ENCODE results near the gene HIBADH. TPM values are rescaled to one million over a fixed set of nuclear protein-coding genes. Genes with fewer than 3 reads are reported as not detected.
"Not testable (repeated sequence)": the region's sequence is repeated elsewhere in the genome, so short reads cannot be mapped to it uniquely, and the experiment has no call there.

Gene HIBADH
- total RNA-seq, 2 experiments from 2014 or later, result 12.8 TPM

- Mint-ChIP-seq H3K4me3 (no peak overlapping the region), H3K27ac (no peak overlapping the region), H3K9me3 (no peaks in the 10 kb centered on the region), H3K36me3 (ENCODE audit: low read depth) (no peaks in the 10 kb centered on the region), H3K27me3 (peaks cover 15% of the 10 kb centered on the region), H3K4me1 (no peaks in the 10 kb centered on the region)
- CTCF ChIA-PET, result interaction anchor here (2.2 kb wide), 1 partner anchor 28 kb away, joined by 5 read pairs; the partner anchor contains the start of gene HIBADH
- POLR2A ChIA-PET, result no interaction called here
- DNase-seq, result no peak
Measured at GRCh38 chr7:27690649-27691048, 28.0 kb upstream of the HIBADH start.

GRCh38 chr7:27689591-27690164 lies 27.0 kb upstream of the HIBADH start:
- H3K4me1 Mint-ChIP-seq, result no peaks in the 10 kb centered on the region
- CTCF ChIA-PET, result no interaction called here
- H3K36me3 Mint-ChIP-seq (ENCODE audit: low read depth), result no peaks in the 10 kb centered on the region
- peak; percentile 8 for DNase-seq
- peaks cover 15% of the 10 kb centered on the region for H3K27me3 Mint-ChIP-seq
- POLR2A ChIA-PET, result no interaction called here
- H3K9me3 Mint-ChIP-seq, result no peaks in the 10 kb centered on the region
- H3K27ac Mint-ChIP-seq, result no peak overlapping the region
- no peak overlapping the region for H3K4me3 Mint-ChIP-seq

- ChIA-PET POLR2A (no interaction called here), CTCF (no interaction called here)
- no peaks in the 10 kb centered on the region for H3K4me1 Mint-ChIP-seq
- no peak overlapping the region for H3K27ac Mint-ChIP-seq
- no peak overlapping the region for H3K4me3 Mint-ChIP-seq
- H3K9me3 Mint-ChIP-seq, result no peaks in the 10 kb centered on the region
- peaks cover 15% of the 10 kb centered on the region for H3K27me3 Mint-ChIP-seq
- no peak for DNase-seq
- H3K36me3 Mint-ChIP-seq (ENCODE audit: low read depth), result no peaks in the 10 kb centered on the region
Measured at GRCh38 chr7:27689150-27689549, 26.5 kb upstream of the HIBADH start.

- CTCF ChIA-PET, result no interaction called here
- Mint-ChIP-seq H3K27me3 (peaks cover 15% of the 10 kb centered on the region), H3K4me1 (no peaks in the 10 kb centered on the region), H3K9me3 (no peaks in the 10 kb centered on the region), H3K27ac (no peak overlapping the region), H3K36me3 (ENCODE audit: low read depth) (no peaks in the 10 kb centered on the region), H3K4me3 (no peak overlapping the region)
- POLR2A ChIA-PET, result no interaction called here
- DNase-seq, result no peak
Measured at GRCh38 chr7:27688646-27689045, 26.0 kb upstream of the HIBADH start.

- no peaks in the 10 kb centered on the region for H3K4me1 Mint-ChIP-seq
- DNase-seq, result no peak
- no peak overlapping the region for H3K4me3 Mint-ChIP-seq
- CTCF ChIA-PET, result no interaction called here
- no peaks in the 10 kb centered on the region for H3K36me3 Mint-ChIP-seq (ENCODE audit: low read depth)
- no peaks in the 10 kb centered on the region for H3K9me3 Mint-ChIP-seq
- H3K27ac Mint-ChIP-seq, result no peak overlapping the region
- POLR2A ChIA-PET, result no interaction called here
- peaks cover 15% of the 10 kb centered on the region for H3K27me3 Mint-ChIP-seq
Measured at GRCh38 chr7:27688056-27688455, 25.4 kb upstream of the HIBADH start.

GRCh38 chr7:27686315-27686714 lies 23.6 kb upstream of the HIBADH start:
- Mint-ChIP-seq H3K27ac (no peak overlapping the region), H3K4me1 (no peaks in the 10 kb centered on the region), H3K36me3 (ENCODE audit: low read depth) (no peaks in the 10 kb centered on the region), H3K9me3 (no peaks in the 10 kb centered on the region), H3K4me3 (no peak overlapping the region), H3K27me3 (peaks cover 15% of the 10 kb centered on the region)
- CTCF ChIA-PET, result no interaction called here
- POLR2A ChIA-PET, result interaction anchor here (0.6 kb wide), 1 partner anchor 1447 kb away, joined by 4 read pairs; no protein-coding TSS in a partner anchor
- no peak for DNase-seq

GRCh38 chr7:27685893-27686292 lies 23.2 kb upstream of the HIBADH start:
- Mint-ChIP-seq H3K27ac (no peak overlapping the region), H3K4me1 (no peaks in the 10 kb centered on the region), H3K36me3 (ENCODE audit: low read depth) (no peaks in the 10 kb centered on the region), H3K9me3 (no peaks in the 10 kb centered on the region), H3K27me3 (peaks cover 15% of the 10 kb centered on the region), H3K4me3 (no peak overlapping the region)
- ChIA-PET POLR2A (interaction anchor here (0.6 kb wide), 1 partner anchor 1447 kb away, joined by 4 read pairs; no protein-coding TSS in a partner anchor), CTCF (no interaction called here)
- DNase-seq, result no peak

- Mint-ChIP-seq H3K4me1 (no peaks in the 10 kb centered on the region), H3K9me3 (no peaks in the 10 kb centered on the region), H3K4me3 (no peak overlapping the region), H3K27me3 (peaks cover 15% of the 10 kb centered on the region), H3K27ac (no peak overlapping the region), H3K36me3 (ENCODE audit: low read depth) (no peaks in the 10 kb centered on the region)
- POLR2A ChIA-PET, result no interaction called here
- no peak for DNase-seq
- CTCF ChIA-PET, result no interaction called here
Measured at GRCh38 chr7:27685209-27685608, 22.5 kb upstream of the HIBADH start.

GRCh38 chr7:27684491-27684890 lies 21.8 kb upstream of the HIBADH start:
- Mint-ChIP-seq H3K9me3 (no peaks in the 10 kb centered on the region), H3K27me3 (peaks cover 14% of the 10 kb centered on the region), H3K36me3 (ENCODE audit: low read depth) (no peaks in the 10 kb centered on the region), H3K4me3 (no peak overlapping the region), H3K27ac (no peak overlapping the region), H3K4me1 (no peaks in the 10 kb centered on the region)
- DNase-seq, result no peak
- POLR2A ChIA-PET, result no interaction called here
- CTCF ChIA-PET, result no interaction called here

GRCh38 chr7:27680610-27681009 lies 17.9 kb upstream of the HIBADH start:
- DNase-seq, result no peak
- no peaks in the 10 kb centered on the region for H3K9me3 Mint-ChIP-seq
- POLR2A ChIA-PET, result no interaction called here
- H3K4me3 Mint-ChIP-seq, result no peak overlapping the region
- CTCF ChIA-PET, result no interaction called here
- H3K27ac Mint-ChIP-seq, result no peak overlapping the region
- no peaks in the 10 kb centered on the region for H3K27me3 Mint-ChIP-seq
- H3K4me1 Mint-ChIP-seq, result no peaks in the 10 kb centered on the region
- no peaks in the 10 kb centered on the region for H3K36me3 Mint-ChIP-seq (ENCODE audit: low read depth)

- Mint-ChIP-seq H3K27ac (no peak overlapping the region), H3K4me3 (no peak overlapping the region), H3K4me1 (no peaks in the 10 kb centered on the region), H3K9me3 (no peaks in the 10 kb centered on the region), H3K27me3 (no peaks in the 10 kb centered on the region), H3K36me3 (ENCODE audit: low read depth) (no peaks in the 10 kb centered on the region)
- ChIA-PET POLR2A (no interaction called here), CTCF (interaction anchor here (1.2 kb wide), 1 partner anchor 182 kb away, joined by 3 read pairs; no protein-coding TSS in a partner anchor)
- DNase-seq, result no peak
Measured at GRCh38 chr7:27678617-27679260, 16.1 kb upstream of the HIBADH start.

- Mint-ChIP-seq H3K4me3 (no peak overlapping the region), H3K9me3 (no peaks in the 10 kb centered on the region), H3K36me3 (ENCODE audit: low read depth) (no peaks in the 10 kb centered on the region), H3K27me3 (no peaks in the 10 kb centered on the region), H3K27ac (no peak overlapping the region), H3K4me1 (no peaks in the 10 kb centered on the region)
- CTCF ChIA-PET, result interaction anchor here (1.2 kb wide), 1 partner anchor 183 kb away, joined by 3 read pairs; no protein-coding TSS in a partner anchor
- POLR2A ChIA-PET, result no interaction called here
- no peak for DNase-seq
Measured at GRCh38 chr7:27677912-27678612, 15.4 kb upstream of the HIBADH start.

- DNase-seq; H3K4me1 Mint-ChIP-seq; H3K27ac Mint-ChIP-seq; H3K36me3 Mint-ChIP-seq (ENCODE audit: low read depth); H3K27me3 Mint-ChIP-seq; H3K9me3 Mint-ChIP-seq; H3K4me3 Mint-ChIP-seq; POLR2A ChIA-PET: not testable (repeated sequence)
- CTCF ChIA-PET, result interaction anchor here (0.6 kb wide), 1 partner anchor 414 kb away, joined by 3 read pairs; no protein-coding TSS in a partner anchor
Measured at GRCh38 chr7:27674126-27674525, 11.4 kb upstream of the HIBADH start.

All from activated CD4-positive, alpha-beta T cell treated with anti-CD3 and anti-CD28 coated beads, Interleukin-2, amount 10 ng/mL, durations not matched to agents 7 days and 5 days (primary cell).